Measurements from ENCODE around the gene PRKACA.

The PRKACA gene

GRCh38 chr19:14090509-14091080 is 27.0 kb downstream of the PRKACA start, which contains the start of gene SAMD1:
TSS of gene SAMD1 (minus strand) at chr19:14090751.
- TF ChIP-seq CTCF (IDR thresholded peaks at IDR 0.05; ENCODE audit: low read depth, low read length) = no peak
- H3K27me3 ChIP-seq = no peaks in the 10 kb centered on the region
- peaks cover 6% of the 10 kb centered on the region for H3K9me3 ChIP-seq
- peak within 1 kb of the TSS; percentile 69 for H3K4me3 ChIP-seq (ENCODE audit: low read depth, low read length)
- no peaks in the 10 kb centered on the region for H3K4me1 ChIP-seq
- H3K36me3 ChIP-seq = peaks cover 11% of the 10 kb centered on the region
- peak; percentile 92 for DNase-seq

DNA sequence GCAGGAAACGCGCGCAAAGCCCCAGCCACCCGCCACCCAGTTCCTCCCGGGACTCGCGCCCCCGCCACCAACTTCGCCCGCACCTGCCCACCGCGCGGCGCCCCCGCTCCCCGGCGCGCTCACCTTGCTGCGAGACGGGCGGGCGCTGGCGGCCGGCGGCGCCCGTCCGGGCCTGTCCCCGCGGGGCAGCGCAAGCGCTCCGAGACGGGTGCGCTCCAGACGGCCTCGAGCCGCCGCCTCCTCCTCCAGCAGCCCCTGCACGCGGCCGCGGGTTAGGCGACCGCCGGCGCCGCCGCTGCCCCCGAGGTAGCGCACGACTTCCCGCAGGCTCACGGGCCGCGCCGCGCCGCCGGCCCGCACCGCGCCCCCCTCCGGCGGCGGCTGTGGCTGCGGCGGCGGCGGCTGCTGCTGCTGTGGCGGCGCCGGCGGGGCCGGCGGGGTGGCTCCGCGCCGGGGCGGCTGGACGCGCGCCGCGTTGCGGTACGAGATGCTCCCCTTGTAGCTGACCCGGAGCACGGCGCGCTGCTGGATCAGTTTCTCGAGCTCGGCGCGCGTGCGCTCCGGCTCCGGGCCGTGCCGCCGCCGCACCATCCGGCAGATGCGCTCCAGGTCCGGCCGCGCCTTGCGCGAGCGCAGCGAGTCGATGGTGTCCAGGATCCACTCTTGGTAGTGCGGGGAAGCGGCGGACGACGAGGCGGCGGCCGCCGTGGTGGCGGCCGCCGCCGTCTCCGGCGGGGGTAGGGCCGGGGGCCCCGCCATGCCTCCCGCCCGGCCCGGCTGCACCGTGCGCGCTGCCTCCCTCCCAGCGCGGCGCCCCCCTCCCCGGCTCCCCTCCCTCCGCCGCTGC is 27.7 kb downstream of the PRKACA start:
- TF ChIP-seq CTCF (IDR thresholded peaks at IDR 0.05; ENCODE audit: low read depth, low read length) = no peak
- H3K27me3 ChIP-seq = no peaks in the 10 kb centered on the region
- peak overlapping the region; percentile 63 for H3K4me3 ChIP-seq (ENCODE audit: low read depth, low read length)
- peak; percentile 74 for DNase-seq
- no peaks in the 10 kb centered on the region for H3K4me1 ChIP-seq
- peaks cover 11% of the 10 kb centered on the region for H3K36me3 ChIP-seq
- H3K9me3 ChIP-seq = peaks cover 6% of the 10 kb centered on the region

- no peaks in the 10 kb centered on the region for H3K4me1 ChIP-seq
- DNase-seq = no peak
- TF ChIP-seq CTCF (IDR thresholded peaks at IDR 0.05; ENCODE audit: low read depth, low read length) = peak; percentile 26; the same call in 1 of the 2 replicates
Measured at GRCh38 chr19:14089412-14089661, 28.2 kb downstream of the PRKACA start.

DNA sequence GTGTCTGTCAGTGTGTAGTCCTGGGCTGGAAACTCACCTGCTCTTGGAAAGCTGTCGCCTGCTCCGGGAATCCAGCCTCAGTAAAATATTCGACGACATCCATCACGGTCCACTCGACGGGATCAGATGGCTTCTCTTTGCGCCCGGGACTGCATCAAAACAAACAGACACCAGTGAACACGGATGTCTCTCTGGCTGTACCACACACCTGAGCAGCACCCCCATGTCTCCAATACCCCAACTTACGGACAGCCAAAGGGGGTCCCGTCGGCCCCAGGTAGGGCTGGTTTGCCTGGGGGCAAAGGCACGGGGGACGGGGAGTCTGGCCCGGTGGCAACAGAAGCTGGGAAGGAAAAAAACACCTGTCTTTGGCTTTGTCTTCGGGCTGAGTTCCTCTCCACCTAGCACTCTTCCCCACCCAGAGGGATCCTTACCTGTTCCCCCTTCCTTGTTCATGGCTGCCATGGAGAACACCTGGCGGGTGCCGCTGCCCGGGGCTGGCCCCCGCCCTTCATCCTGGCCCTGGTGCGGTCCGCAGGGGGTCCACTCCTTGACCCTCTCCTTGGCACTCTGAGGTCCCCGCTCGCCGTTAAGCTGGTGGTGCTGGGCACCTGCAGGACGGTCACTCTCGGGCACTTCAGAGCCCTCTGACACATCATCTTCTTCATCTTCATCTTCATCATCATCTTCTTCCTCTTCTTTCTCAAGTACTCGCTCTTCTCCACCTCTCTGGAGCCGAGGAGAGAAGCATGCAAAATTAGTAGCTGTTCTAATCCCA is 28.7 kb downstream of the PRKACA start:
- Histone ChIP-seq H3K4me3 (ENCODE audit: low read depth, low read length) (peak overlapping the region; percentile 46), H3K36me3 (peaks cover 11% of the 10 kb centered on the region), H3K4me1 (no peaks in the 10 kb centered on the region), H3K27me3 (no peaks in the 10 kb centered on the region), H3K9me3 (peaks cover 6% of the 10 kb centered on the region)
- no peak for DNase-seq
- TF ChIP-seq CTCF (IDR thresholded peaks at IDR 0.05; ENCODE audit: low read depth, low read length) = no peak

More at GRCh38 chr19:14089412-14089661, 28.2 kb downstream of the PRKACA start:
- Histone ChIP-seq H3K9me3 (peaks cover 6% of the 10 kb centered on the region), H3K27me3 (no peaks in the 10 kb centered on the region), H3K4me3 (ENCODE audit: low read depth, low read length) (peak overlapping the region; percentile 46), H3K36me3 (peaks cover 11% of the 10 kb centered on the region)

- no peak for DNase-seq
- Histone ChIP-seq H3K9me3 (no peaks in the 10 kb centered on the region), H3K4me1 (no peaks in the 10 kb centered on the region), H3K27me3 (no peaks in the 10 kb centered on the region), H3K4me3 (ENCODE audit: low read depth, low read length) (no peak overlapping the region), H3K36me3 (peaks cover 11% of the 10 kb centered on the region)
- TF ChIP-seq CTCF (IDR thresholded peaks at IDR 0.05; ENCODE audit: low read depth, low read length) = no peak
Measured at GRCh38 chr19:14086098-14086497, 31.5 kb downstream of the PRKACA start.

All from BE2C (cell line).